ENCODE data around the gene CETN2. TPM values are rescaled to one million over a fixed set of nuclear protein-coding genes. Genes with fewer than 3 reads are reported as not detected.
A peak's percentile ranks its signal among the peaks of the same experiment; 100 is the strongest.

CETN2 gene
- total RNA-seq, 6 experiments from 2014 or later = 8.4 to 11.4 (median 10.9) TPM

GRCh38 chrX:152831391-152831790 lies 834 bp upstream of the CETN2 start:
- intact Hi-C loops (cut with DNase I) = no loop called here
- Histone ChIP-seq H3K36me3 (no peaks in the 10 kb centered on the region), H3K9me3 (no peaks in the 10 kb centered on the region), H3K27me3 (no peaks in the 10 kb centered on the region), H3K4me1 (peaks cover 0 to 12% (median 0%) of the 10 kb centered on the region in 4 donors), H3K4me3 (peak overlapping the region; percentile 43 to 66 (median 56)), H3K27ac (peak overlapping the region in 2 of 3 donors; percentile 40 to 70)
- DNase-seq = no peak
- WGBS (ENCODE audit: insufficient coverage, low coverage, low lambda C conversion rate, missing lambda C conversion rate) = 18% methylated on average over 7 of the region's 10 CpGs
- no peak for TF ChIP-seq CTCF (IDR thresholded peaks at IDR 0.05)
- no peak for TF ChIP-seq POLR2A (IDR thresholded peaks at IDR 0.05)
- no peak for ATAC-seq

- WGBS (ENCODE audit: insufficient coverage, low coverage, low lambda C conversion rate, missing lambda C conversion rate) = 54% methylated on average over 7 of the region's 7 CpGs
- no peaks in the 10 kb centered on the region for H3K4me1 ChIP-seq
- DNase-seq (no peak), ATAC-seq (no peak)
- H3K27ac ChIP-seq = no peak overlapping the region
- no peak for TF ChIP-seq POLR2A (IDR thresholded peaks at IDR 0.05)
- TF ChIP-seq CTCF (IDR thresholded peaks at IDR 0.05) = no peak
- no peaks in the 10 kb centered on the region for H3K9me3 ChIP-seq
- intact Hi-C loops (cut with DNase I) = no loop called here
- no peak overlapping the region for H3K4me3 ChIP-seq
- no peaks in the 10 kb centered on the region for H3K36me3 ChIP-seq
- no peaks in the 10 kb centered on the region for H3K27me3 ChIP-seq
Observed at GRCh38 chrX:152824841-152825374, 5.6 kb downstream of the CETN2 start.

- ATAC-seq (peak; percentile 65 to 91 (median 76)), DNase-seq (peak in 1 of 3 donors; percentile 54)
- no peaks in the 10 kb centered on the region for H3K36me3 ChIP-seq
- no peaks in the 10 kb centered on the region for H3K27me3 ChIP-seq
- WGBS (ENCODE audit: insufficient coverage, low coverage, low lambda C conversion rate, missing lambda C conversion rate) = 38% methylated on average over 6 of the region's 6 CpGs
- intact Hi-C loops (cut with DNase I) = no loop called here
- H3K9me3 ChIP-seq = no peaks in the 10 kb centered on the region
- no peaks in the 10 kb centered on the region for H3K4me1 ChIP-seq
- H3K27ac ChIP-seq = no peak overlapping the region
- TF ChIP-seq POLR2A (IDR thresholded peaks at IDR 0.05) = no peak
- TF ChIP-seq CTCF (IDR thresholded peaks at IDR 0.05) = peak in 1 of 4 donors; percentile 12
- no peak overlapping the region for H3K4me3 ChIP-seq
Observed at GRCh38 chrX:152823657-152824056, 6.9 kb downstream of the CETN2 start.

- Histone ChIP-seq H3K36me3 (no peaks in the 10 kb centered on the region), H3K27me3 (no peaks in the 10 kb centered on the region), H3K4me1 (no peaks in the 10 kb centered on the region), H3K4me3 (no peak overlapping the region), H3K9me3 (no peaks in the 10 kb centered on the region), H3K27ac (no peak overlapping the region)
- DNase-seq = no peak
- no peak for TF ChIP-seq POLR2A (IDR thresholded peaks at IDR 0.05)
- TF ChIP-seq CTCF (IDR thresholded peaks at IDR 0.05) = no peak
- ATAC-seq = no peak
- intact Hi-C loops (cut with DNase I) = no loop called here
- WGBS (ENCODE audit: insufficient coverage, low coverage, low lambda C conversion rate, missing lambda C conversion rate) = 41% methylated on average over 3 of the region's 6 CpGs
Observed at GRCh38 chrX:152822383-152823086, 8.0 kb downstream of the CETN2 start.

Data from right lobe of liver (tissue), 6 donors.